Activated CD8-positive, alpha-beta T cell treated with anti-CD3 and anti-CD28 coated beads for 36 hours (primary cell): ENCODE measurements around the gene KRT32. TPM values are rescaled to one million over a fixed set of nuclear protein-coding genes. Genes with fewer than 3 reads are reported as not detected.

ENCODE experiments used
- ATAC-seq: fragments of 200-7000 bp; cut with Tn5 transposase; one replicate; pipeline ENCODE4 v1.10.0; 2021; ENCODE audit warnings: mild to moderate bottlenecking, moderate library complexity
- CTCF ChIA-PET: fragments of 350-600 bp; sonication (Branson Sonifier 250); formaldehyde crosslinking; loops from one replicate; lab custom pipeline; 2021; ENCODE audit warnings: antibody characterized with exemption; lab: Charles Lee
- POLR2A ChIA-PET: fragments of 350-600 bp; sonication (Branson Sonifier 250); formaldehyde crosslinking; loops from one replicate; lab custom pipeline; 2021; ENCODE audit warnings: antibody characterized with exemption; lab: Charles Lee
- DNase-seq: peaks from one replicate; pipeline ENCODE4 v3.0.0-alpha.2; 2020
- H3K27ac Mint-ChIP-seq: one replicate; pipeline ENCODE4 v1.8.0; 2021; ENCODE audit warnings: mild to moderate bottlenecking, mixed read lengths
- H3K27me3 Mint-ChIP-seq: one replicate; pipeline ENCODE4 v1.8.0; 2021; ENCODE audit warnings: mixed read lengths
- H3K36me3 Mint-ChIP-seq: one replicate; pipeline ENCODE4 v1.8.0; 2021; ENCODE audit warnings: low read depth, mixed read lengths
- H3K4me1 Mint-ChIP-seq: one replicate; pipeline ENCODE4 v1.8.0; 2021; ENCODE audit warnings: low read depth, mixed read lengths
- H3K4me3 Mint-ChIP-seq: one replicate; pipeline ENCODE4 v1.8.0; 2021; ENCODE audit warnings: mild to moderate bottlenecking, moderate library complexity, mixed read lengths
- H3K9me3 Mint-ChIP-seq: one replicate; pipeline ENCODE4 v1.8.0; 2021; ENCODE audit warnings: mixed read lengths
- intact Hi-C: fragments of 100-400 bp; cut with micrococcal nuclease; formaldehyde crosslinking; loops from one replicate; pipeline ENCODE4 v1.10.0; 2022
- total RNA-seq, 2 experiments: library from RNA; stranded (reverse); gene quantifications; one replicate each; pipeline ENCODE4 v1.2.3, GENCODE V29; 2021
- TF ChIP-seq, protein P1 (sequence below): fragments of 200-600 bp; IDR thresholded peaks from one replicate; pipeline ENCODE4 v1.8.0; 2022; ENCODE audit warnings: antibody characterized with exemption, mild to moderate bottlenecking

KRT32 gene
- total RNA-seq, 2 experiments from 2014 or later: not detected

DNA sequence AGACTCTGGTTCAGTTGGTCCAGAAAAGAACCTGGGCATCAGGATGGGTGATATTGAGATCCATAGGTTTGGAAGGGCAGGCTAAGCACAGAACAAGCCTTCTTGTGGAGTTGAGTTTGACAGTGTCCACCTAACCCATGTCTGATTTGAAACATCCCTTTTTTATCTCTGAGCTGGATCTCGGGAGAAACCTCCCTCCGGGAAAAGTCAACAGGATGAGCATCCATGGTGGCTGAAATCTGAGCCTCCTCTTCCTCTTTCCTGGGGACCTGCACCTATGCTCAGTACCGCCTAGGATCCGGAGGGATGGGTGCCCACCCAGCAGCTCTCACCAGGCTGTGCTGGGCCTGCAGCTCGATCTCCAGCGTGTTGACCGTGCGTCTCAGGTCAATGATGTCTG, 3.4 kb downstream of the KRT32 start:
- CTCF ChIA-PET: interaction anchor here (0.9 to 1.4 kb wide), 3 partner anchors 11 to 25 kb away, joined by 3 read pairs; no protein-coding TSS in a partner anchor
- TF ChIP-seq, protein P1, sequence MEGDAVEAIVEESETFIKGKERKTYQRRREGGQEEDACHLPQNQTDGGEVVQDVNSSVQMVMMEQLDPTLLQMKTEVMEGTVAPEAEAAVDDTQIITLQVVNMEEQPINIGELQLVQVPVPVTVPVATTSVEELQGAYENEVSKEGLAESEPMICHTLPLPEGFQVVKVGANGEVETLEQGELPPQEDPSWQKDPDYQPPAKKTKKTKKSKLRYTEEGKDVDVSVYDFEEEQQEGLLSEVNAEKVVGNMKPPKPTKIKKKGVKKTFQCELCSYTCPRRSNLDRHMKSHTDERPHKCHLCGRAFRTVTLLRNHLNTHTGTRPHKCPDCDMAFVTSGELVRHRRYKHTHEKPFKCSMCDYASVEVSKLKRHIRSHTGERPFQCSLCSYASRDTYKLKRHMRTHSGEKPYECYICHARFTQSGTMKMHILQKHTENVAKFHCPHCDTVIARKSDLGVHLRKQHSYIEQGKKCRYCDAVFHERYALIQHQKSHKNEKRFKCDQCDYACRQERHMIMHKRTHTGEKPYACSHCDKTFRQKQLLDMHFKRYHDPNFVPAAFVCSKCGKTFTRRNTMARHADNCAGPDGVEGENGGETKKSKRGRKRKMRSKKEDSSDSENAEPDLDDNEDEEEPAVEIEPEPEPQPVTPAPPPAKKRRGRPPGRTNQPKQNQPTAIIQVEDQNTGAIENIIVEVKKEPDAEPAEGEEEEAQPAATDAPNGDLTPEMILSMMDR: no peak
- DNase-seq (no peak), ATAC-seq (no peak)
- H3K4me1 Mint-ChIP-seq: no peaks in the 10 kb centered on the region
- H3K4me3 Mint-ChIP-seq: no peak overlapping the region
- H3K36me3 Mint-ChIP-seq: no peaks in the 10 kb centered on the region
- POLR2A ChIA-PET: no interaction called here
- no peaks in the 10 kb centered on the region for H3K9me3 Mint-ChIP-seq
- intact Hi-C loops: no loop called here
- H3K27me3 Mint-ChIP-seq: peaks cover 2% of the 10 kb centered on the region
- H3K27ac Mint-ChIP-seq: no peak overlapping the region

DNA sequence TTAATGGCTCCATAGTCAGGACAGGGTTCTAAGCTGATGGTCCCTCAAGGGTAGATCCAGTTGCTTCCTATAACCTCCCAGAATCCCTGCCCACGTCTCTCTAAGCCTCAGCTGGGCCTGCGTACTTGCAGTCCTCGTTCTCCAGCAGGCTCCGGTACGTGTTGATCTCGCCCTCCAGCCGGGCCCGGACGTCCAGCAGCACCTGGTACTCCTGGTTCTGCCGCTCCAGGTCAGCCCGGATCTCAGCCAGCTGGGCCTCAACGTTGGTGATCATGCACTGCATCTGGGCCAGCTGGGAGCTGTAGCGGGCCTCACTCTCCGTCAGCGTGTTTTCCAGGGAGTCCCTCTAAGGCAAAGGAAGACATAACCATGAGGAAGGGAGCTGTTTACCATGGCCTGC, 4.5 kb downstream of the KRT32 start:
- intact Hi-C loops: no loop called here
- Mint-ChIP-seq H3K27ac (no peak overlapping the region), H3K9me3 (no peaks in the 10 kb centered on the region), H3K4me1 (no peaks in the 10 kb centered on the region), H3K36me3 (no peaks in the 10 kb centered on the region), H3K27me3 (no peaks in the 10 kb centered on the region), H3K4me3 (no peak overlapping the region)
- TF ChIP-seq, protein P1: no peak
- CTCF ChIA-PET: interaction anchor here (1.3 to 2.7 kb wide), 2 partner anchors 10 to 24 kb away, joined by 3 to 8 read pairs; no protein-coding TSS in a partner anchor
- DNase-seq: no peak
- ATAC-seq: no peak
- POLR2A ChIA-PET: no interaction called here

DNA sequence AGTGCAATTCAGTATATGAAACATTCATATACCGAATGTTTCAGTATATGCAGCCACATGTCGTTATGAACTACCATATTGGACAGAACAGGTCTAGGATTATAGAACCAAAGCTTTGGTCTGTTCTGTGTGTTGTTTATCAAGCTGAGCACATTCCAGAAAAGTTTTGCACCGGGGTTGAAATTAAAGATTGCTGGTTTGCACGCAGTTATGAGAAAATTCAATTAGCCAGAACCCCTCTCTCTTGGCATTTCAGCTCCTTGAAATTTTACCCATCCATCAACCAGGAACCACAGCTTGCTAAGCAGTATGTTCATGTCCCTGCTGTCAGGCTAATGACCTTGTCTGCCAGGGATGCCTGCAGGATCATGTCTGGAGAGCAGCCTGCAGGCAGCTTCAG, 9.5 kb downstream of the KRT32 start:
- ATAC-seq (no peak), DNase-seq (no peak)
- Mint-ChIP-seq H3K27me3 (no peaks in the 10 kb centered on the region), H3K4me1 (no peaks in the 10 kb centered on the region), H3K9me3 (no peaks in the 10 kb centered on the region), H3K4me3 (no peak overlapping the region), H3K36me3 (no peaks in the 10 kb centered on the region), H3K27ac (no peak overlapping the region)
- intact Hi-C loops: no loop called here
- TF ChIP-seq, protein P1: no peak
- ChIA-PET CTCF (interaction anchor here (0.9 kb wide), 1 partner anchor 11 kb away, joined by 3 read pairs; no protein-coding TSS in a partner anchor), POLR2A (no interaction called here)

DNA sequence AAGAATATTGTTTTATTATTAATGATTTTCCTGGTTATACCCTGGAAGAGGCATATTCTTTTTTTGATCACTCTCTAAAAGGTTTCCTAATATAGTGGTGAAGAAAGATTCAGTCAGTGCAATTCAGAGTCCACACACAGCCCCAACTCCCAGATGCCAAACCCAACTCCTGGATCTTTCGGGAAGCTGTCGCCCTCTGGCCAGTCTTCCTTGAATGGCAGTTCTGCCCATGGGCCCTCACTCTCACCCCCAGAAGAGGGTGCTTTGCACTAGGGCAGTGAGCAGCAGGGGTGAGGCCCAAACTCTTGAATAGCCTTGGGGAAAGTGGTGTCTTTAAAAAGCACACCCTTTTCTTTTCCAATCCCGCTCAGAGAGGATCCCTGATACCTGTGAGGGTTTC, 11.0 kb downstream of the KRT32 start:
- ChIA-PET CTCF (no interaction called here), POLR2A (no interaction called here)
- ATAC-seq: no peak
- peaks cover 1% of the 10 kb centered on the region for H3K27me3 Mint-ChIP-seq
- H3K9me3 Mint-ChIP-seq: no peaks in the 10 kb centered on the region
- H3K4me3 Mint-ChIP-seq: no peak overlapping the region
- intact Hi-C loops: no loop called here
- H3K4me1 Mint-ChIP-seq: no peaks in the 10 kb centered on the region
- no peak overlapping the region for H3K27ac Mint-ChIP-seq
- H3K36me3 Mint-ChIP-seq: no peaks in the 10 kb centered on the region
- TF ChIP-seq, protein P1: no peak
- no peak for DNase-seq

DNA sequence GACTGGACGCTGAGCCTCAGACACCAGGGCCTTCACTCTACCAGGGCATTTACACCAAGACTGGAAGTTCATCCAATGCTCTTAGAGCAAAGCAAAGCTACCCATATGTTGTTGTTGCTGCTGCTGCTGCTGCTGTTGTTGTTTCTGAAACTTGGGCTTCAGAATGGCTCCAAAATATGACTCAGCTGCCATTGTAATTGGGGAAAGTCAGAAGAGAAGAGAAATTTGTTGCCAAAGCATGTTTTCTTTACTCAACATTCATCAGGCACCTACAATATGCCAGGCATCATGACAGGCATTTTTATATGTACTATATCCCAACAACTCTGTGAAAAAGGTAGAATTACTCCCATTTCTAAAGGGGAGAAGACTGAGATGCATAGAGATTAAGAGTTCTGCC, 11.9 kb downstream of the KRT32 start:
- ChIA-PET CTCF (no interaction called here), POLR2A (no interaction called here)
- no peak overlapping the region for H3K27ac Mint-ChIP-seq
- no peak for ATAC-seq
- H3K36me3 Mint-ChIP-seq: no peaks in the 10 kb centered on the region
- intact Hi-C loops: no loop called here
- DNase-seq: no peak
- H3K9me3 Mint-ChIP-seq: no peaks in the 10 kb centered on the region
- TF ChIP-seq, protein P1: no peak
- H3K4me3 Mint-ChIP-seq: no peak overlapping the region
- H3K4me1 Mint-ChIP-seq: no peaks in the 10 kb centered on the region
- peaks cover 1% of the 10 kb centered on the region for H3K27me3 Mint-ChIP-seq
